LNCaP clone FGC (cell line): ENCODE results near the gene FADS2.
A peak's percentile ranks its signal among the peaks of the same experiment; 100 is the strongest.

ENCODE experiments used
- DNase-seq: peaks from one replicate; pipeline ENCODE4 v3.0.0-alpha.2; 2011; ENCODE audit warnings: low read depth
- H3K4me3 ChIP-seq: 2 replicates; pipeline ENCODE4 v1.5.1; 2011; ENCODE audit warnings: mild to moderate bottlenecking, low read depth, low read length, control low read depth
- CTCF ChIP-seq: IDR thresholded peaks from 2 replicates; pipeline ENCODE4 v1.5.1; 2012; ENCODE audit warnings: mild to moderate bottlenecking; ENCODE audit not compliant: control insufficient read depth, insufficient read depth; ENCODE audit errors: extremely low read depth

FADS2 gene

GRCh38 chr11:61814958-61815789 is 12.9 kb upstream of the FADS2 start:
- TF ChIP-seq CTCF = no peak
- peak; percentile 92 for DNase-seq

GRCh38 chr11:61815790-61816735 is 12.0 kb upstream of the FADS2 start:
- no peak for TF ChIP-seq CTCF

More at GRCh38 chr11:61814958-61815789, 12.9 kb upstream of the FADS2 start:
- peak overlapping the region; percentile 78 for H3K4me3 ChIP-seq

GRCh38 chr11:61816736-61817455 is 11.2 kb upstream of the FADS2 start, which contains the start of gene FADS1:
Gene FADS1, minus strand, starts transcription at chr11:61817003. Its CDS starts 74 bp downstream, at chr11:61816929.
- H3K4me3 ChIP-seq = peak within 1 kb of the TSS; percentile 78
- no peak for DNase-seq
- TF ChIP-seq CTCF = peak; percentile 70

More at GRCh38 chr11:61815790-61816735, 12.0 kb upstream of the FADS2 start:
- H3K4me3 ChIP-seq = peak overlapping the region; percentile 78
- DNase-seq = no peak

- DNase-seq = no peak
- H3K4me3 ChIP-seq = peak overlapping the region; percentile 78
- no peak for TF ChIP-seq CTCF
These were observed 10.5 kb upstream of the FADS2 start for GRCh38 chr11:61817471-61818202.

- DNase-seq = no peak
- no peak overlapping the region for H3K4me3 ChIP-seq
- no peak for TF ChIP-seq CTCF
These were observed 7.9 kb upstream of the FADS2 start for GRCh38 chr11:61820174-61820573.
